Astrocyte of the hippocampus (primary cell): ENCODE measurements around the gene ROR1.

Source experiments
- DNase-seq: peaks from one replicate; pipeline ENCODE4 v3.0.0; 2011; ENCODE audit warnings: low read depth, low spot score

The ROR1 gene

GRCh38 chr1:63880958-63881576 is 107.2 kb downstream of the ROR1 start:
- no peak for DNase-seq

DNA sequence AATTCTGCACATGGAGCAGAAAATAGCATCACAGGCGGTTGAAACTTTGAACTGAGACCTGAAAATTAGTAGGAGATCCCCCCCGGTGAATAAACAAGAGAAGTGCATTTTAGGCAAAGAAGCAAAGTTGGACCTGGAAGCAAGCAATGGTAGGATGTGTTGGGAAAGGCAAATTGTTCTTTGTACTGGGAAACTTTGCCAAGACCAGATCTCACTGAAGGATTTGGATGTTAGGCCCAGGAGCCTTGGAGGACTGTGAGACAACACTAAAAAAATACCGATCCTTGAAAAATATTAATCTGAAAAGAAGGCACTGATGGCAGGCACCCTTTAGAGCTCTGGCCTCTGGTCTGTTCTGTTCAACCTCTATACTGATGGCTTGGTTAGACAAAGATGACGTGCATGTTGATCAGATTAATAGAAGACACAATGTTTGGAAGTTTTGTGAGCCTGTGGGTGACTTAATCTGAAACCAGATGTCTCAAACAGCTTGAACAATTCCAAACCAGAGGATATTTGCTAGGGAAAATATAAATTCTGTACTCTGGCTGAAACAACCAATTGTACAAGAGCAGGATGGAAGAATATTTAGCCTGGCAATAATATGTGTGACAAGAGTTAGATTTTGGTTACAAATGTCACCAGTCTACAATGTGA is 108.4 kb downstream of the ROR1 start:
- DNase-seq = no peak

DNA sequence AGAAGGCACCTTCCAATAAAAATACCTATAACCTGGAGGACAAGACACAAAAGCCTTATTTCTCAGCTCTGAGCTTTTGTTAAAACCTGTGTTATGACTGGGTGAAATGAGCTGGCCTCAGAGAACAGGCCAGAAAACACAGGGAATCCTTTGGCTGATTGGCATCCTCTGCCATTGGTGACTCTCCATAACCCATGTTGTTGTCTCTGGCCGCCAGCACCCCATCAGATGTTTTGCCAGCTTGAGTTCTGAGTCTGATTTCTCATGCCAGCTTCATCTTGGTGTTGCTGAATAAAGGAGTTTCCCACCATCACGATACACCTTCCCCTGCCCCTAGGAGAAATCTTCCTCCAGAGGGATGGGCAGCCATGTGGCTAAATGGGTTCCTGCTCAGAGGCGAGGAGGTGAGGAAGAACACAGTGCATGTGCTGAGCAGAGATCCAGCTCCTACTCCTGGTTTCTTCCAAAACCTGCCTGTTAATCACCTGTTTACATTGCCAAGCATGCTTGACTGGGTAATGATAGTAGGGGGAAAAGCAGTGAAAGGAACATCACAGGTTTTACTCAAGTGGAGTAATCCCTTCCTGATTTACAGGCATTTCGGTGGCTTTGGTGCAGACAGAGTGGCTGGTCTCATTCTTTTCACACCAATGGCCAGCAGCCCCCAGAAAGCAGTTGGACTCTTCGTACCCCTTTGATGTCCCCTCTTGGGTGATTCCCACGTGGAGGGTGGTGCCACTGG is 109.8 kb downstream of the ROR1 start:
- DNase-seq = no peak

GRCh38 chr1:63884486-63884885 is 110.7 kb downstream of the ROR1 start:
- no peak for DNase-seq

DNA sequence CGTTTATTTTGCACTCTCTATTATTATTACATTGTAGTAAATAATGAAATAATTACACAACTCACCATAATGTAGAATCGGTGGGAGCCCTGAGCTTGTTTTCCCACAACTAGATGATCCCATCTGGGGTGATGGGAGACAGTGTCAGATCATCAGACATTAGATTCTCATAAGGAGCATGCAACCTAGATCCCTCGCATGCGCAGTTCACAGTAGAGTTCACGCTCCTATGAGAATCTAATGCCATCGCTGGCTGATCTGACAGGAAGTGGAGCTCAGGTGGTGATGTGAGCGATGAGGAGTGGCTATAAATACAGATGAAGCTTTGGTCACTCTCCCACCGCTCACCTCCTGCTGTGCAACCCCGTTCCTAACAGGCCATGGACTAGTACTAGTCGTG is 112.1 kb downstream of the ROR1 start:
- no peak for DNase-seq

- DNase-seq = no peak
Observed at GRCh38 chr1:63886340-63886739, 112.5 kb downstream of the ROR1 start.

DNA sequence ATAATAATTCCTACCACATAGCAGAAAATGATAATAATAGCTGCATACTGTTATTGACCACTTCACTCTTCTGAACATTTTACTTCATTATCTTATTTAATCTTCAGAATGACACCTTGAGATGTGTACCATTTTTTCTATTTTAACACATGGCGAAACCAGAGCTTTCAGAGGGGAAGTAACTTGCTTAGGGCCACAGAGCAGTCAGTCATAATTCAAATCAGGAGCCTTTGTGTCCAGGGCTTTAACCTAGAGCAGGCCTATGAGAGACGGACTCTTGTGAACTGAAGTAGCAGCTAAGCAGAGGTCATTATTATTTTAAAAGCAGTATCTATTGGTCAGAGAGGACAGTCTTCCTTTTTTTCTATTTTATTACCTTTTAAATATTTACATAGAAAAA is 114.0 kb downstream of the ROR1 start:
- no peak for DNase-seq

GRCh38 chr1:63888984-63889383 is 115.2 kb downstream of the ROR1 start:
- no peak for DNase-seq

GRCh38 chr1:63890468-63890867 is 116.7 kb downstream of the ROR1 start:
- DNase-seq = no peak

GRCh38 chr1:63891060-63891690 is 117.4 kb downstream of the ROR1 start:
- no peak for DNase-seq

GRCh38 chr1:63892632-63893395 is 119.0 kb downstream of the ROR1 start:
- DNase-seq = peak; percentile 95

DNA sequence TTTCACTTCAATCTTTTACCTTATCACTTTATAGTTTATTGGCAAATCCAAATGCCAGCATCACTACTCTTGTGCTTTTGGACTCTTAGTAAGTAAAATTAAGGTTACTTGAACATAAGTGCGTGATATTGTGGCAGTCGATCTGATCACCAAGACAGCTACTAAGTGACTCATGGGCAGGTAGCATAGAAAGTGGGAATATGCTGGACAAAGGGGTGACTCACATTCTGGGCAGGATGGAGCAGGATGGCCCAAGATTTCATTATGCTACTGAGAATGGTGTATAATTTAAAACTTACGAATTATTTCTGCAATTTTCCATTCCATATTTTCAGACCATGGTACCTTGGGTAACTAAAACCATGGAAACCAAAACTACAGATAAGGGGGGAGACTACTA is 120.2 kb downstream of the ROR1 start:
- peak; percentile 59 for DNase-seq

- DNase-seq = peak; percentile 24
Observed at GRCh38 chr1:63894627-63895265, 120.9 kb downstream of the ROR1 start.

DNA sequence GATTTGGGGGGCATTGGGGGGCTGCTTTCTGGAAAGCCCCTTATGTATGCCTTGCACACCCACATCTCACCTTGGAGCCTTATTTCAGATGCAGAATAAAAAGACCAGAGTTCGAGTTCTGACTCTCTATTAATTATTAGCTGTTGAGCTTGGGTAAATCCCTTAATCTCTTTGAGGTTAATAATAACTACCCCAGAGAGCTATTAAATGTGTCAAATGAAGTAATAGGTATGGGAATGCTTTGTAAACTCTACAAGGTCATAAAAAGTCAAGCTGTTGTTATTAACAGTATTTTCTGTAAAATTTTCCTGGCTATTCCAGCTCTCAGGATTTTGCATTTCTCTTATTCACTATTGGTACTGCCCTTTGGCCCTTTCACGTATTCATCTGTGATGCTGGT is 122.9 kb downstream of the ROR1 start:
- no peak for DNase-seq

- no peak for DNase-seq
Observed at GRCh38 chr1:63898428-63899196, 124.8 kb downstream of the ROR1 start.

DNA sequence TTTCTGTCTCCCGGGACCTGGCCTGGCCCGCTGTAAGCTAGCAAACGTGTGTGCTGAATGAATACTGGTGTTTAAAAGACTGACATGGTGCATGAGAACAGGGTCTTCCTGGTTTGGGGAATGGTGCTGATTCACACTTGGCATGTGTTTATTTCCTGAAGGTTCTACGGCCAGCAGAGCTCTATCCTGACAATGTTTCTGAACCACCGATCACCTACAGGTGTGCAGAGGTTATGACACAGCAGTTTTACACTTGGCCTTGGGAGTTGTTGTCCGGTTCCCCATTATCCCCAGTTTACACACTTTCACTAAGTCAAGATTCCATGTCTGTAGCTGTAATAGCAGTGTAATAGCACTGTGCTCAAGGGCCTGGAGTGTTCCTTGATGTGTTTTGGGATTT is 127.3 kb downstream of the ROR1 start:
- no peak for DNase-seq

DNA sequence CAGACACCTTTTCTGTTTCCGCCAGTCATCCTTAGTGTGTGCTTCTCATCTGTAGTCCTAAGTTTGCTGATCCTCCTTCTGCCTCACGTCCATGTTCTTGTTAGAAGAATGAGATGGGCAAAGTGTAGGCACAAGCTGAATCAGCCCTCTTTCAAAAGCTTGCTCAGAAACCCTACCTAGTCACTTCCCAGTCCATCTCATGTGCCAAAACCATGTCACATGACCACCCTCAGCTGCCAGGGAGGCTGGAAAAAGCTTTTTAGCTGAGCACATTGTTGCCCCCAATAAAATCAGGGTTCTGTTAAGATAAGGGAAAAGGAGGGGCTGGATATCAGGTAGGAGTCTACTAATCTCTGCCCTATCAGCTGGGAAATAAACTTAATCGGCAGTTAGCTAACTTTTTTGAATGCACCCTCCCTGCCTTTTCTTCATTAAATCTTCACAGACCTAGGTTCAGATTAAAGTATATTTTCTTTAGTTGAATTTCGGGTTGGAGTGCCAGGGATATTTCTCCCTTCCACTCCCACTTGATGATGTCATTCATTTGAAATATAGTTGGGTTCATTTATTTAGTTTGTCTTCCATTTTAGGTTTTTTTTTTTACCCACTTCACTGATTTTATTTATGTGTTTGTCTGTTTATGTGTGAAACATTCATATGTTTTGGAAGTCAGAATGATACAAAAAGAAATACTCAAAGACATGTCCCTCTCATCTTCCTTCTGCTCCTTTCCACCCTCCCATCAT is 129.2 kb downstream of the ROR1 start:
- DNase-seq = peak; percentile 43

- no peak for DNase-seq
Observed at GRCh38 chr1:63903947-63904610, 130.3 kb downstream of the ROR1 start.

- DNase-seq = no peak
Observed at GRCh38 chr1:63904826-63905225, 131.0 kb downstream of the ROR1 start.
